GM11168 (cell line): ENCODE results near the gene THADA.

Experiments
- in situ Hi-C: fragments of 300-500 bp; cut with MboI; formaldehyde crosslinking; loops from one replicate; pipeline ENCODE4 v1.12.0; 2022; ENCODE audit warnings: low sequenced_read_pairs; ENCODE audit not compliant: unreplicated experiment

Gene THADA

GRCh38 chr2:43370146-43370545 lies 225.7 kb downstream of the THADA start:
- in situ Hi-C loops: no loop called here

- in situ Hi-C loops: no loop called here
Observed at GRCh38 chr2:43368483-43369385, 227.1 kb downstream of the THADA start.

- in situ Hi-C loops: no loop called here
Observed at GRCh38 chr2:43367012-43367782, 228.6 kb downstream of the THADA start.

- in situ Hi-C loops: no loop called here
Observed at GRCh38 chr2:43363120-43363519, 232.7 kb downstream of the THADA start.

- in situ Hi-C loops: no loop called here
Observed at GRCh38 chr2:43361286-43361685, 234.6 kb downstream of the THADA start.

GRCh38 chr2:43360137-43360536 lies 235.7 kb downstream of the THADA start:
- in situ Hi-C loops: no loop called here

- in situ Hi-C loops: no loop called here
Observed at GRCh38 chr2:43358410-43359201, 237.2 kb downstream of the THADA start.

- in situ Hi-C loops: no loop called here
Observed at GRCh38 chr2:43356774-43357173, 239.1 kb downstream of the THADA start.

- in situ Hi-C loops: no loop called here
Observed at GRCh38 chr2:43355399-43355798, 240.4 kb downstream of the THADA start.

GRCh38 chr2:43349904-43350303 lies 245.9 kb downstream of the THADA start:
- in situ Hi-C loops: no loop called here

GRCh38 chr2:43348908-43349661 lies 246.8 kb downstream of the THADA start:
- in situ Hi-C loops: no loop called here

GRCh38 chr2:43347746-43348145 lies 248.1 kb downstream of the THADA start:
- in situ Hi-C loops: no loop called here

GRCh38 chr2:43346602-43347567 lies 249.0 kb downstream of the THADA start:
- in situ Hi-C loops: no loop called here

GRCh38 chr2:43345872-43346271 lies 250.0 kb downstream of the THADA start:
- in situ Hi-C loops: no loop called here

GRCh38 chr2:43345391-43345813 lies 250.4 kb downstream of the THADA start:
- in situ Hi-C loops: no loop called here

- in situ Hi-C loops: no loop called here
Observed at GRCh38 chr2:43344868-43345373, 250.9 kb downstream of the THADA start.

GRCh38 chr2:43343573-43344304 lies 252.1 kb downstream of the THADA start:
- in situ Hi-C loops: no loop called here
